Gastrocnemius medialis (tissue), 4 donors: Measurements from ENCODE around the gene WDFY3. TPM values are rescaled to one million over a fixed set of nuclear protein-coding genes. Genes with fewer than 3 reads are reported as not detected.

ENCODE experiments used
- ATAC-seq, 2 donors: fragments of 150-250 bp; one replicate each; pipeline ENCODE4 v1.9.1; 2016
- DNase-seq, 2 donors: peaks; one replicate each; pipeline ENCODE4 v3.0.0-alpha.2; 2019
- H3K27ac ChIP-seq, 4 donors: fragments of 200-600 bp; sonication (generic); 1 replicate in 1 of 4; 2 replicates in 3 of 4; pipeline ENCODE4 v1.5.1; 2016 to 2018; ENCODE audit warnings: mild to moderate bottlenecking in 2 of 4, moderate library complexity in 1 of 4
- H3K27me3 ChIP-seq, 3 donors: fragments of 200-600 bp; sonication (generic) in 2 of 3; 1 replicate in 1 of 3; 2 replicates in 2 of 3; pipeline versions ENCODE4 v1.5.1 to v1.6.0; 2016 to 2019; ENCODE audit warnings: mild to moderate bottlenecking in 1 of 3, moderate library complexity in 1 of 3
- H3K36me3 ChIP-seq, 2 donors: fragments of 200-600 bp; sonication (generic) in 1 of 2; one replicate each; pipeline ENCODE4 v1.5.1; 2017 to 2018
- H3K4me1 ChIP-seq, 2 donors: fragments of 200-600 bp; sonication (generic) in 1 of 2; one replicate each; pipeline ENCODE4 v1.5.1; 2016 to 2017; ENCODE audit warnings: mild to moderate bottlenecking in 2 of 2
- H3K4me3 ChIP-seq, 4 donors: fragments of 200-600 bp; sonication (generic) in 3 of 4; 1 replicate in 1 of 4; 2 replicates in 3 of 4; pipeline ENCODE4 v1.5.1; 2016 to 2019; ENCODE audit warnings: mild to moderate bottlenecking in 2 of 4
- H3K9me3 ChIP-seq, 3 donors: fragments of 200-600 bp; sonication (generic) in 2 of 3; 1 replicate in 1 of 3; 2 replicates in 2 of 3; pipeline ENCODE4 v1.5.1; 2016 to 2019
- CTCF ChIP-seq, 5 experiments: fragments of 450-650 bp in 3 of 5; fragments of 200-600 bp in 2 of 5; sonication (generic) in 2 of 5; IDR thresholded peaks in 4 of 5; conservative IDR thresholded peaks in 1 of 5; 1 replicate in 4 of 5; 2 replicates in 1 of 5; pipeline ENCODE4 v1.5.1; 2016 to 2019; ENCODE audit warnings: antibody characterized with exemption in 5 of 5, mild to moderate bottlenecking in 3 of 5, moderate library complexity in 3 of 5
- POLR2A ChIP-seq, 2 donors: fragments of 450-650 bp; IDR thresholded peaks; one replicate each; pipeline ENCODE4 v1.6.1; 2017; ENCODE audit warnings: antibody characterized with exemption in 2 of 2, mild to moderate bottlenecking in 2 of 2, moderate library complexity in 2 of 2
- in situ Hi-C, 4 donors: fragments of 200-750 bp; cut with MboI; loops; one replicate each; pipeline versions ENCODE4 v1.15.0 to v1.8.0; 2017; ENCODE audit warnings: low sequenced_read_pairs in 4 of 4
- intact Hi-C: fragments of 100-400 bp; cut with DNase I; formaldehyde crosslinking; loops from one replicate; pipeline ENCODE4 v1.15.1; 2023; ENCODE audit warnings: low total_unique reads
- total RNA-seq, 4 donors: library from RNA; depleted of rRNA; stranded (reverse); fragments of >200 nt; gene quantifications; one replicate each; pipeline versions ENCODE4 v1.1.0 to v1.2.3, GENCODE V29; 2016

WDFY3 gene
- total RNA-seq, 4 donors from 2014 or later, result 28.3 to 65.9 (median 36.4) TPM

DNA sequence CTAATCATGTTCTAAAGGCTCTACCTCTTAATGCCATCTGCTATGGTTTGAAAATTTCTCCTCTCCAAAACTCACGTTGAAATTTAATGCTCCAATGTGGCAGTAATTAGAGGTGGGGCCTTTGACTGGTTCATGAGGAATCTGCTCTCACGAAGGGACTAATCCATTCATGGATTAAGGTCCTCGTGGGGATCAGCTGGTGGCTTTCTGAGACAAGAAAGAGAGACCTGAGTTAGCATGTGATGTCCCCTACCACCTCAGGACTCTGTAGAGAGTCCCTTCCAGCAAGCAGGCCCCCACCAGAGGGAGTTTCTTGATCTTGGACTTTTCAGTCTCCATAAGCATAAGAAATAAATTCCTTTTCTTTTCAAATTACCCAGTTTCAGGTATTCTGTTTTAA is 65.3 kb downstream of the WDFY3 start:
- DNase-seq (no peak), ATAC-seq (no peak)
- TF ChIP-seq POLR2A (IDR thresholded peaks at IDR 0.05), result no peak
- TF ChIP-seq CTCF (IDR thresholded peaks at IDR 0.05 in 4 of 5, conservative IDR thresholded peaks at IDR 0.05 in 1 of 5), result no peak
- H3K27ac ChIP-seq, result no peak overlapping the region
- no peaks in the 10 kb centered on the region for H3K9me3 ChIP-seq
- no peaks in the 10 kb centered on the region for H3K27me3 ChIP-seq
- intact Hi-C loops, result no loop called here
- H3K4me3 ChIP-seq, result no peak overlapping the region
- no peaks in the 10 kb centered on the region for H3K4me1 ChIP-seq
- no peaks in the 10 kb centered on the region for H3K36me3 ChIP-seq
- in situ Hi-C loops, result no loop called here

GRCh38 chr4:84899616-84900015 is 66.9 kb downstream of the WDFY3 start:
- no peaks in the 10 kb centered on the region for H3K9me3 ChIP-seq
- intact Hi-C loops (no loop called here), in situ Hi-C loops (no loop called here)
- TF ChIP-seq CTCF (IDR thresholded peaks at IDR 0.05 in 4 of 5, conservative IDR thresholded peaks at IDR 0.05 in 1 of 5), result no peak
- TF ChIP-seq POLR2A (IDR thresholded peaks at IDR 0.05), result no peak
- H3K27me3 ChIP-seq, result no peaks in the 10 kb centered on the region
- peaks cover 0 to under 1% of the 10 kb centered on the region in 2 donors for H3K36me3 ChIP-seq
- no peak for DNase-seq
- no peak for ATAC-seq
- H3K4me1 ChIP-seq, result no peaks in the 10 kb centered on the region
- no peak overlapping the region for H3K27ac ChIP-seq
- H3K4me3 ChIP-seq, result no peak overlapping the region

DNA sequence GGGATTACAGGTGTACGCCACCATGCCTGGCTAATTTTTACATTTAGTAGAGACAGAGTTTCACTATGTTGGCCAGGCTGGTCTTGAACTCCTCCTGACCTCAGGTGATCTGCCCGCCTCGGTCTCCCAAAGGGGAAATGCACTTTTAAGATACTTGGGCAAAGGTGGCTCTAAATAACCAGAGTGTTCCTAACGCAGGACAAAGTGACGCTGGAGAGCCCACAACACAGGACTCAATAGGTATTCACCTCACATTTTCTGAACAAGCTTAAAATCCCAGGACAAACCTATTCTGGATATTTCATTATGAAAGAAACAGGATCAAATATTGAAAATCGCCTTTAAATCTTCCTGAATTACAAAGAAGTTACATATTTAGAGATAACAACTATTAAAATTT is 69.0 kb downstream of the WDFY3 start:
- Histone ChIP-seq H3K4me3 (no peak overlapping the region), H3K4me1 (peaks cover 0 to 7% of the 10 kb centered on the region in 2 donors), H3K9me3 (no peaks in the 10 kb centered on the region), H3K27me3 (no peaks in the 10 kb centered on the region), H3K36me3 (peaks cover 0 to 5% of the 10 kb centered on the region in 2 donors), H3K27ac (no peak overlapping the region)
- in situ Hi-C loops, result no loop called here
- TF ChIP-seq POLR2A (IDR thresholded peaks at IDR 0.05), result no peak
- no peak for TF ChIP-seq CTCF (IDR thresholded peaks at IDR 0.05 in 4 of 5, conservative IDR thresholded peaks at IDR 0.05 in 1 of 5)
- ATAC-seq (no peak), DNase-seq (no peak)
- intact Hi-C loops, result no loop called here

GRCh38 chr4:84895283-84895682 is 71.2 kb downstream of the WDFY3 start:
- H3K27ac ChIP-seq, result no peak overlapping the region
- peaks cover 0 to 7% of the 10 kb centered on the region in 2 donors for H3K4me1 ChIP-seq
- in situ Hi-C loops, result no loop called here
- H3K36me3 ChIP-seq, result peaks cover 0 to 5% of the 10 kb centered on the region in 2 donors
- intact Hi-C loops, result no loop called here
- no peaks in the 10 kb centered on the region for H3K9me3 ChIP-seq
- no peak for DNase-seq
- no peak overlapping the region for H3K4me3 ChIP-seq
- ATAC-seq, result no peak
- TF ChIP-seq POLR2A (IDR thresholded peaks at IDR 0.05) (no peak), CTCF (IDR thresholded peaks at IDR 0.05 in 4 of 5, conservative IDR thresholded peaks at IDR 0.05 in 1 of 5) (no peak)
- H3K27me3 ChIP-seq, result no peaks in the 10 kb centered on the region

DNA sequence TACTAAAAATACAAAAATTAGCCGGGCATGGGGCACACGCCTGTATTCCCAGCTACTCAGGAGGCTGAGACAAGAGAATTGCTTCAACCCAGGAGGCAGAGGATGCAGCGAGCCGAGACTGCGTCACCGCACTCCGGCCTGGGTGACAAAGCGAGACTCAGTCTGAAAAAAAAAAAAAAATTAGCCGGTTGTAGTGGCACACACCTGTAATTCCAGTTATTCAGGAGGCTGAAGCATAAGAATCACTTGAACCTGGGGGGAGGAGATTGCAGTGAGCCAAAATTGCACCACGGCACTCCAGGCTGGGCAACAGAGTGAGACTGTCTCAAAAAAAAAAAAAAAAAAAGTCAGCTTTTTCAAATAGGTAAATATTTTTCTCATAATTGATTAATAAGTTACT is 71.9 kb downstream of the WDFY3 start:
- ATAC-seq, result no peak
- TF ChIP-seq POLR2A (IDR thresholded peaks at IDR 0.05), result no peak
- no peak for TF ChIP-seq CTCF (IDR thresholded peaks at IDR 0.05 in 4 of 5, conservative IDR thresholded peaks at IDR 0.05 in 1 of 5)
- no peaks in the 10 kb centered on the region for H3K9me3 ChIP-seq
- no peak overlapping the region for H3K27ac ChIP-seq
- H3K4me3 ChIP-seq, result no peak overlapping the region
- in situ Hi-C loops (no loop called here), intact Hi-C loops (no loop called here)
- H3K4me1 ChIP-seq, result peaks cover 0 to 7% of the 10 kb centered on the region in 2 donors
- H3K27me3 ChIP-seq, result no peaks in the 10 kb centered on the region
- DNase-seq, result no peak
- H3K36me3 ChIP-seq, result peaks cover 0 to 5% of the 10 kb centered on the region in 2 donors
